HEK293 (cell line): ENCODE data around the gene SLC46A1.

Experiments
- GLI4 ChIP-seq: fragments of 450-650 bp; formaldehyde crosslinking; IDR thresholded peaks from 2 replicates; pipeline ENCODE4 v1.5.1; 2016; ENCODE audit warnings: missing biosample characterization, missing genetic modification characterization
- HOXA7 ChIP-seq: sonication (generic); formaldehyde crosslinking; IDR thresholded peaks from 2 replicates; pipeline ENCODE4 v1.8.1; 2022; ENCODE audit warnings: missing genetic modification reagents, borderline replicate concordance
- HOXD13 ChIP-seq: sonication (generic); formaldehyde crosslinking; IDR thresholded peaks from 2 replicates; pipeline ENCODE4 v1.8.0; 2022; ENCODE audit warnings: missing genetic modification reagents, borderline replicate concordance
- MYNN ChIP-seq: fragments of 450-650 bp; formaldehyde crosslinking; IDR thresholded peaks from 2 replicates; pipeline ENCODE4 v1.5.1; 2016; ENCODE audit warnings: missing biosample characterization, missing genetic modification characterization, borderline replicate concordance
- SCRT1 ChIP-seq: fragments of 450-650 bp; formaldehyde crosslinking; IDR thresholded peaks from 2 replicates; pipeline ENCODE4 v1.5.1; 2016; ENCODE audit warnings: missing biosample characterization, missing genetic modification characterization, borderline replicate concordance
- SP7 ChIP-seq: fragments of 450-650 bp; formaldehyde crosslinking; IDR thresholded peaks from 2 replicates; pipeline ENCODE4 v1.5.1; 2016; ENCODE audit warnings: missing biosample characterization, missing genetic modification characterization
- YY2 ChIP-seq: fragments of 450-650 bp; formaldehyde crosslinking; IDR thresholded peaks from 2 replicates; pipeline ENCODE4 v1.5.1; 2016; ENCODE audit warnings: missing biosample characterization, missing genetic modification characterization
- ZBTB17 ChIP-seq: fragments of 450-650 bp; formaldehyde crosslinking; IDR thresholded peaks from 2 replicates; pipeline ENCODE4 v1.5.1; 2016; ENCODE audit warnings: missing biosample characterization, missing genetic modification characterization
- ZBTB48 ChIP-seq: fragments of 450-650 bp; formaldehyde crosslinking; IDR thresholded peaks from 2 replicates; pipeline ENCODE4 v1.5.1; 2016; ENCODE audit warnings: missing biosample characterization, missing genetic modification characterization
- ZBTB7A ChIP-seq: fragments of 450-650 bp; formaldehyde crosslinking; IDR thresholded peaks from 2 replicates; pipeline ENCODE4 v1.5.1; 2016; ENCODE audit warnings: low read depth, missing biosample characterization, missing genetic modification characterization
- ZFHX2 ChIP-seq: fragments of 450-650 bp; formaldehyde crosslinking; conservative IDR thresholded peaks from 2 replicates; pipeline ENCODE4 v1.5.1; 2016; ENCODE audit warnings: missing biosample characterization, missing genetic modification characterization
- ZFP37 ChIP-seq: fragments of 450-650 bp; formaldehyde crosslinking; IDR thresholded peaks from 2 replicates; pipeline ENCODE4 v1.5.1; 2016; ENCODE audit warnings: missing biosample characterization, missing genetic modification characterization
- ZNF114 ChIP-seq: fragments of 450-650 bp; formaldehyde crosslinking; IDR thresholded peaks from 2 replicates; pipeline ENCODE4 v1.5.0; 2017; ENCODE audit warnings: missing biosample characterization, missing genetic modification characterization
- ZNF155 ChIP-seq: fragments of 450-650 bp; formaldehyde crosslinking; IDR thresholded peaks from 2 replicates; pipeline ENCODE4 v1.5.1; 2016; ENCODE audit warnings: missing biosample characterization, missing genetic modification characterization
- ZNF19 ChIP-seq: fragments of 450-650 bp; formaldehyde crosslinking; IDR thresholded peaks from 2 replicates; pipeline ENCODE4; 2016; ENCODE audit warnings: missing biosample characterization, missing genetic modification characterization, low read depth
- ZNF23 ChIP-seq: fragments of 450-650 bp; formaldehyde crosslinking; IDR thresholded peaks from 2 replicates; pipeline ENCODE4 v1.5.1; 2016; ENCODE audit warnings: missing biosample characterization, missing genetic modification characterization, borderline replicate concordance
- ZNF24 ChIP-seq: fragments of 450-650 bp; formaldehyde crosslinking; IDR thresholded peaks from 2 replicates; pipeline ENCODE4 v1.5.1; 2016; ENCODE audit warnings: missing biosample characterization, missing genetic modification characterization
- ZNF324 ChIP-seq: fragments of 450-650 bp; formaldehyde crosslinking; IDR thresholded peaks from 2 replicates; pipeline ENCODE4 v1.5.1; 2016; ENCODE audit warnings: missing biosample characterization, missing genetic modification characterization
- ZNF335 ChIP-seq: fragments of 450-650 bp; formaldehyde crosslinking; conservative IDR thresholded peaks from 2 replicates; pipeline ENCODE4 v1.5.1; 2016; ENCODE audit warnings: missing biosample characterization, missing genetic modification characterization
- ZNF404 ChIP-seq: fragments of 450-650 bp; formaldehyde crosslinking; IDR thresholded peaks from 2 replicates; pipeline ENCODE4 v1.5.1; 2017; ENCODE audit warnings: missing biosample characterization, missing genetic modification characterization
- ZNF521 ChIP-seq: fragments of 450-650 bp; formaldehyde crosslinking; IDR thresholded peaks from 2 replicates; pipeline ENCODE4 v1.5.1; 2017; ENCODE audit warnings: missing biosample characterization, mild to moderate bottlenecking, missing genetic modification characterization
- ZNF629 ChIP-seq: fragments of 450-650 bp; formaldehyde crosslinking; IDR thresholded peaks from 2 replicates; pipeline ENCODE4 v1.5.1; 2017; ENCODE audit warnings: missing biosample characterization, missing genetic modification characterization
- ZNF654 ChIP-seq: fragments of 450-650 bp; formaldehyde crosslinking; IDR thresholded peaks from 2 replicates; pipeline ENCODE4 v1.5.1; 2016; ENCODE audit warnings: low read depth, missing biosample characterization, missing genetic modification characterization
- ZNF785 ChIP-seq: fragments of 450-650 bp; formaldehyde crosslinking; IDR thresholded peaks from 2 replicates; pipeline ENCODE4 v1.5.1; 2016; ENCODE audit warnings: missing biosample characterization, missing genetic modification characterization
- ZNF843 ChIP-seq: fragments of 450-650 bp; formaldehyde crosslinking; IDR thresholded peaks from 2 replicates; pipeline ENCODE4 v1.5.1; 2016; ENCODE audit warnings: missing biosample characterization, missing genetic modification characterization
- TF ChIP-seq, protein P1 (sequence below): fragments of 450-650 bp; formaldehyde crosslinking; IDR thresholded peaks from 2 replicates; pipeline ENCODE4 v1.5.1; 2017; ENCODE audit warnings: missing biosample characterization, mild to moderate bottlenecking, missing genetic modification characterization, moderate library complexity
- TF ChIP-seq, protein P2 (sequence below): fragments of 450-650 bp; formaldehyde crosslinking; IDR thresholded peaks from 2 replicates; pipeline ENCODE4 v1.5.1; 2016; ENCODE audit warnings: missing biosample characterization, missing genetic modification characterization
- TF ChIP-seq, protein P3 (sequence below): fragments of 450-650 bp; formaldehyde crosslinking; IDR thresholded peaks from 2 replicates; pipeline ENCODE4 v1.5.1; 2017; ENCODE audit warnings: missing biosample characterization, missing genetic modification characterization
- TF ChIP-seq, protein P4 (sequence below): fragments of 450-650 bp; formaldehyde crosslinking; IDR thresholded peaks from 2 replicates; pipeline ENCODE4 v1.5.1; 2016; ENCODE audit warnings: missing biosample characterization, missing genetic modification characterization
- TF ChIP-seq, protein P5 (sequence below): fragments of 450-650 bp; formaldehyde crosslinking; optimal IDR thresholded peaks from 2 replicates; pipeline ENCODE3; 2016; ENCODE audit warnings: missing biosample characterization, mild to moderate bottlenecking, missing genetic modification characterization
- TF ChIP-seq, protein P6 (sequence below): fragments of 450-650 bp; formaldehyde crosslinking; IDR thresholded peaks from 2 replicates; pipeline ENCODE4 v1.5.1; 2016; ENCODE audit warnings: missing biosample characterization, missing genetic modification characterization
- TF ChIP-seq, protein P7 (sequence below): fragments of 450-650 bp; formaldehyde crosslinking; IDR thresholded peaks from 2 replicates; pipeline ENCODE4 v1.5.1; 2017; ENCODE audit warnings: missing biosample characterization, missing genetic modification characterization

SLC46A1 gene

DNA sequence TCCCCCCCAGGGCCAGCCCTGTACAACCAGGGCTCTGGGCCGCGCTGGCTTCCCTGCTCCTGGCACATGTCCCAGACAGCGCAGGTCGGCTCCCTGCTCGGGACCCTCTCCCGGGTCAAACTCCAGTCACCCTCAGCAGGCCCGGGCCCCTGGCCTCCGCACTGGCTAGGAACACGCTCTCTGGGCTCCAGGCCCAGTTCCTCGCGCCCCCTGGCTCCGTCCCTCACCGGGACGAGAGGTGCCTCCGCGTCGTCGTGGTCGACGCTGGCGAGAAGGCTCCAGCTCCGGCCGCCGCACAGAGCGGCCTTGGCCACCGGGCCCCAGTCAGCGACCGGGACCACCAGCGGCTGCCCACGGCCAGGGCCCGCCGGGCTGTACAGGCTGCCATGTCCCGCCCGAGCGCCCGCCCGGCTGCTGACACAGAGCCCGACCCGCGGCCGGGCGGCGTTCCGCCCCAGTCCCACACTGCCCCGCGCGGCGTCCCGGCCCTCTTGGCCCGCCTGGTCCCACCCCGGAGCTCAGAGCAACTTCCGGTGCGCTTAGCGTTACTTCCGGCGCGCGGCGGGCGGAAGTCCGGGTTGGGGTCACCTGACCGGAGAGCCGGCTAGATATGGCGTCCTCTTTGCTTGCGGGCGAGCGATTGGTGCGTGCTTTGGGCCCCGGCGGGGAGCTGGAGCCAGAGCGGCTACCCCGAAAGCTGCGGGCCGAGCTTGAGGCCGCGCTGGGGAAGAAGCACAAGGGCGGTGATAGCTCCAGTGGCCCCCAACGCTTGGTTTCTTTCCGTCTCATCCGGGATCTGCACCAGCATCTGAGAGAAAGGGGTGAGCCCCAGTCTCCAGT lies 48.7 kb downstream of the SLC46A1 start, which contains the start of gene POLDIP2 (continued):
- 0 out of 2 replicates have a peak, but pooled peaks have one; percentile 18 for TF ChIP-seq ZBTB48 (tag by site-specific recombination)
- no peak for TF ChIP-seq ZNF23 (tag by site-specific recombination)
- TF ChIP-seq ZNF785 (tag by site-specific recombination), result no peak
- TF ChIP-seq GLI4 (tag by site-specific recombination), result no peak
- no peak for TF ChIP-seq ZBTB7A (tag by site-specific recombination)
- TF ChIP-seq SP7 (tag by site-specific recombination), result peak; percentile 74
- peak; percentile 43; the same call in 1 of the 2 replicates for TF ChIP-seq ZFP37 (tag by site-specific recombination)
- no peak for TF ChIP-seq ZNF521 (tag by site-specific recombination)
- peak; percentile 85; the same call in 1 of the 2 replicates for TF ChIP-seq HOXA7 (CRISPR knock-in tag)
- TF ChIP-seq, protein P1, sequence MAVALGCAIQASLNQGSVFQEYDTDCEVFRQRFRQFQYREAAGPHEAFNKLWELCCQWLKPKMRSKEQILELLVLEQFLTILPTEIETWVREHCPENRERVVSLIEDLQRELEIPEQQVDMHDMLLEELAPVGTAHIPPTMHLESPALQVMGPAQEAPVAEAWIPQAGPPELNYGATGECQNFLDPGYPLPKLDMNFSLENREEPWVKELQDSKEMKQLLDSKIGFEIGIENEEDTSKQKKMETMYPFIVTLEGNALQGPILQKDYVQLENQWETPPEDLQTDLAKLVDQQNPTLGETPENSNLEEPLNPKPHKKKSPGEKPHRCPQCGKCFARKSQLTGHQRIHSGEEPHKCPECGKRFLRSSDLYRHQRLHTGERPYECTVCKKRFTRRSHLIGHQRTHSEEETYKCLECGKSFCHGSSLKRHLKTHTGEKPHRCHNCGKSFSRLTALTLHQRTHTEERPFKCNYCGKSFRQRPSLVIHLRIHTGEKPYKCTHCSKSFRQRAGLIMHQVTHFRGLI, result peak; percentile 62; the same call in 1 of the 2 replicates
- peak; percentile 38 for TF ChIP-seq ZNF335 (tag by site-specific recombination)
- TF ChIP-seq ZNF404 (tag by site-specific recombination), result no peak
- TF ChIP-seq, protein P2, sequence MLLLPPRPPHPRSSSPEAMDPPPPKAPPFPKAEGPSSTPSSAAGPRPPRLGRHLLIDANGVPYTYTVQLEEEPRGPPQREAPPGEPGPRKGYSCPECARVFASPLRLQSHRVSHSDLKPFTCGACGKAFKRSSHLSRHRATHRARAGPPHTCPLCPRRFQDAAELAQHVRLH (tag by site-specific recombination), result peak; percentile 99
- TF ChIP-seq, protein P3, sequence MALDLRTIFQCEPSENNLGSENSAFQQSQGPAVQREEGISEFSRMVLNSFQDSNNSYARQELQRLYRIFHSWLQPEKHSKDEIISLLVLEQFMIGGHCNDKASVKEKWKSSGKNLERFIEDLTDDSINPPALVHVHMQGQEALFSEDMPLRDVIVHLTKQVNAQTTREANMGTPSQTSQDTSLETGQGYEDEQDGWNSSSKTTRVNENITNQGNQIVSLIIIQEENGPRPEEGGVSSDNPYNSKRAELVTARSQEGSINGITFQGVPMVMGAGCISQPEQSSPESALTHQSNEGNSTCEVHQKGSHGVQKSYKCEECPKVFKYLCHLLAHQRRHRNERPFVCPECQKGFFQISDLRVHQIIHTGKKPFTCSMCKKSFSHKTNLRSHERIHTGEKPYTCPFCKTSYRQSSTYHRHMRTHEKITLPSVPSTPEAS (tag by site-specific recombination), result no peak
- peak; percentile 67 for TF ChIP-seq ZNF843 (tag by site-specific recombination)
- TF ChIP-seq ZNF629 (tag by site-specific recombination), result peak; percentile 82
- no peak for TF ChIP-seq ZNF19
- TF ChIP-seq HOXD13 (CRISPR knock-in tag), result no peak
- TF ChIP-seq, protein P4, sequence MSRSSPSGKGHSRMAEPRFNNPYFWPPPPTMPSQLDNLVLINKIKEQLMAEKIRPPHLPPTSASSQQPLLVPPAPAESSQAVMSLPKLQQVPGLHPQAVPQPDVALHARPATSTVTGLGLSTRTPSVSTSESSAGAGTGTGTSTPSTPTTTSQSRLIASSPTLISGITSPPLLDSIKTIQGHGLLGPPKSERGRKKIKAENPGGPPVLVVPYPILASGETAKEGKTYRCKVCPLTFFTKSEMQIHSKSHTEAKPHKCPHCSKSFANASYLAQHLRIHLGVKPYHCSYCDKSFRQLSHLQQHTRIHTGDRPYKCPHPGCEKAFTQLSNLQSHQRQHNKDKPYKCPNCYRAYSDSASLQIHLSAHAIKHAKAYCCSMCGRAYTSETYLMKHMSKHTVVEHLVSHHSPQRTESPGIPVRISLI, result no peak
- TF ChIP-seq ZBTB17 (tag by site-specific recombination), result peak; percentile 87
- peak; percentile 53; the same call in 1 of the 2 replicates for TF ChIP-seq ZNF324 (tag by site-specific recombination)
- no peak for TF ChIP-seq SCRT1 (tag by site-specific recombination)
- TF ChIP-seq ZNF654, result no peak
- TF ChIP-seq, protein P5, sequence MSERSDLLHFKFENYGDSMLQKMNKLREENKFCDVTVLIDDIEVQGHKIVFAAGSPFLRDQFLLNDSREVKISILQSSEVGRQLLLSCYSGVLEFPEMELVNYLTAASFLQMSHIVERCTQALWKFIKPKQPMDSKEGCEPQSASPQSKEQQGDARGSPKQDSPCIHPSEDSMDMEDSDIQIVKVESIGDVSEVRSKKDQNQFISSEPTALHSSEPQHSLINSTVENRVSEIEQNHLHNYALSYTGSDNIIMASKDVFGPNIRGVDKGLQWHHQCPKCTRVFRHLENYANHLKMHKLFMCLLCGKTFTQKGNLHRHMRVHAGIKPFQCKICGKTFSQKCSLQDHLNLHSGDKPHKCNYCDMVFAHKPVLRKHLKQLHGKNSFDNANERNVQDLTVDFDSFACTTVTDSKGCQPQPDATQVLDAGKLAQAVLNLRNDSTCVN (tag by site-specific recombination), result peak; percentile 53
- no peak for TF ChIP-seq ZNF114
- TF ChIP-seq ZNF155 (tag by site-specific recombination), result no peak
- TF ChIP-seq MYNN, result no peak
- peak; percentile 78 for TF ChIP-seq ZNF24 (tag by site-specific recombination)
- no peak for TF ChIP-seq ZFHX2 (tag by site-specific recombination)
- TF ChIP-seq, protein P6, sequence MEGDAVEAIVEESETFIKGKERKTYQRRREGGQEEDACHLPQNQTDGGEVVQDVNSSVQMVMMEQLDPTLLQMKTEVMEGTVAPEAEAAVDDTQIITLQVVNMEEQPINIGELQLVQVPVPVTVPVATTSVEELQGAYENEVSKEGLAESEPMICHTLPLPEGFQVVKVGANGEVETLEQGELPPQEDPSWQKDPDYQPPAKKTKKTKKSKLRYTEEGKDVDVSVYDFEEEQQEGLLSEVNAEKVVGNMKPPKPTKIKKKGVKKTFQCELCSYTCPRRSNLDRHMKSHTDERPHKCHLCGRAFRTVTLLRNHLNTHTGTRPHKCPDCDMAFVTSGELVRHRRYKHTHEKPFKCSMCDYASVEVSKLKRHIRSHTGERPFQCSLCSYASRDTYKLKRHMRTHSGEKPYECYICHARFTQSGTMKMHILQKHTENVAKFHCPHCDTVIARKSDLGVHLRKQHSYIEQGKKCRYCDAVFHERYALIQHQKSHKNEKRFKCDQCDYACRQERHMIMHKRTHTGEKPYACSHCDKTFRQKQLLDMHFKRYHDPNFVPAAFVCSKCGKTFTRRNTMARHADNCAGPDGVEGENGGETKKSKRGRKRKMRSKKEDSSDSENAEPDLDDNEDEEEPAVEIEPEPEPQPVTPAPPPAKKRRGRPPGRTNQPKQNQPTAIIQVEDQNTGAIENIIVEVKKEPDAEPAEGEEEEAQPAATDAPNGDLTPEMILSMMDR (tag by site-specific recombination), result no peak
- TF ChIP-seq YY2, result peak; percentile 87
- TF ChIP-seq, protein P7, sequence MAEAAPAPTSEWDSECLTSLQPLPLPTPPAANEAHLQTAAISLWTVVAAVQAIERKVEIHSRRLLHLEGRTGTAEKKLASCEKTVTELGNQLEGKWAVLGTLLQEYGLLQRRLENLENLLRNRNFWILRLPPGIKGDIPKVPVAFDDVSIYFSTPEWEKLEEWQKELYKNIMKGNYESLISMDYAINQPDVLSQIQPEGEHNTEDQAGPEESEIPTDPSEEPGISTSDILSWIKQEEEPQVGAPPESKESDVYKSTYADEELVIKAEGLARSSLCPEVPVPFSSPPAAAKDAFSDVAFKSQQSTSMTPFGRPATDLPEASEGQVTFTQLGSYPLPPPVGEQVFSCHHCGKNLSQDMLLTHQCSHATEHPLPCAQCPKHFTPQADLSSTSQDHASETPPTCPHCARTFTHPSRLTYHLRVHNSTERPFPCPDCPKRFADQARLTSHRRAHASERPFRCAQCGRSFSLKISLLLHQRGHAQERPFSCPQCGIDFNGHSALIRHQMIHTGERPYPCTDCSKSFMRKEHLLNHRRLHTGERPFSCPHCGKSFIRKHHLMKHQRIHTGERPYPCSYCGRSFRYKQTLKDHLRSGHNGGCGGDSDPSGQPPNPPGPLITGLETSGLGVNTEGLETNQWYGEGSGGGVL (tag by site-specific recombination), result peak; percentile 42; the same call in 1 of the 2 replicates
